Stomach (tissue), 4 donors: ENCODE measurements around the gene PCDHB9.
"Not testable (repeated sequence)": the region's sequence is repeated elsewhere in the genome, so short reads cannot be mapped to it uniquely, and the experiment has no call there.

Source experiments
- POLR2AphosphoS5 ChIP-seq, 3 donors: sonication (generic); formaldehyde crosslinking; IDR thresholded peaks; one replicate each; pipeline ENCODE4 v1.6.1; 2016; ENCODE audit warnings: antibody characterized with exemption in 3 of 3
- TF ChIP-seq, protein P1 (sequence below), 7 experiments: fragments of 450-650 bp in 4 of 7; fragments of 200-600 bp in 3 of 7; sonication (generic) in 3 of 7; IDR thresholded peaks; one replicate each; pipeline ENCODE4 v1.5.1; 2016 to 2019; ENCODE audit warnings: antibody characterized with exemption in 7 of 7, control low read depth in 2 of 7, mild to moderate bottlenecking in 1 of 7

DNA sequence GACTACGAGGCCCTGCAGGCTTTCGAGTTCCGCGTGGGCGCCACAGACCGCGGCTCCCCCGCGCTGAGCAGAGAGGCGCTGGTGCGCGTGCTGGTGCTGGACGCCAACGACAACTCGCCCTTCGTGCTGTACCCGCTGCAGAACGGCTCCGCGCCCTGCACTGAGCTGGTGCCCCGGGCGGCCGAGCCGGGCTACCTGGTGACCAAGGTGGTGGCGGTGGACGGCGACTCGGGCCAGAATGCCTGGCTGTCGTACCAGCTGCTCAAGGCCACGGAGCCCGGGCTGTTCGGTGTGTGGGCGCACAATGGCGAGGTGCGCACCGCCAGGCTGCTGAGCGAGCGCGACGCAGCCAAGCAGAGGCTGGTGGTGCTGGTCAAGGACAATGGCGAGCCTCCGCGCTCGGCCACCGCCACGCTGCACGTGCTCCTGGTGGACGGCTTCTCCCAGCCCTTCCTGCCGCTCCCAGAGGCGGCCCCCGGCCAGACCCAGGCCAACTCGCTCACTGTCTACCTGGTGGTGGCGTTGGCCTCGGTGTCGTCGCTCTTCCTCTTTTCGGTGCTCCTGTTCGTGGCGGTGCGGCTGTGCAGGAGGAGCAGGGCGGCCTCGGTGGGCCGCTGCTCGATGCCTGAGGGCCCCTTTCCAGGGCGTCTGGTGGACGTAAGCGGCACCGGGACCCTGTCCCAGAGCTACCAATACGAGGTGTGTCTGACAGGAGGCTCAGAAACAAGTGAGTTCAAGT is 2.7 kb upstream of the PCDHB9 start:
- TF ChIP-seq, protein P1, sequence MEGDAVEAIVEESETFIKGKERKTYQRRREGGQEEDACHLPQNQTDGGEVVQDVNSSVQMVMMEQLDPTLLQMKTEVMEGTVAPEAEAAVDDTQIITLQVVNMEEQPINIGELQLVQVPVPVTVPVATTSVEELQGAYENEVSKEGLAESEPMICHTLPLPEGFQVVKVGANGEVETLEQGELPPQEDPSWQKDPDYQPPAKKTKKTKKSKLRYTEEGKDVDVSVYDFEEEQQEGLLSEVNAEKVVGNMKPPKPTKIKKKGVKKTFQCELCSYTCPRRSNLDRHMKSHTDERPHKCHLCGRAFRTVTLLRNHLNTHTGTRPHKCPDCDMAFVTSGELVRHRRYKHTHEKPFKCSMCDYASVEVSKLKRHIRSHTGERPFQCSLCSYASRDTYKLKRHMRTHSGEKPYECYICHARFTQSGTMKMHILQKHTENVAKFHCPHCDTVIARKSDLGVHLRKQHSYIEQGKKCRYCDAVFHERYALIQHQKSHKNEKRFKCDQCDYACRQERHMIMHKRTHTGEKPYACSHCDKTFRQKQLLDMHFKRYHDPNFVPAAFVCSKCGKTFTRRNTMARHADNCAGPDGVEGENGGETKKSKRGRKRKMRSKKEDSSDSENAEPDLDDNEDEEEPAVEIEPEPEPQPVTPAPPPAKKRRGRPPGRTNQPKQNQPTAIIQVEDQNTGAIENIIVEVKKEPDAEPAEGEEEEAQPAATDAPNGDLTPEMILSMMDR (IDR thresholded peaks at IDR 0.05), result not testable (repeated sequence)
- TF ChIP-seq POLR2AphosphoS5 (IDR thresholded peaks at IDR 0.05), result not testable (repeated sequence)
